IPS DF 19.7 (cell line): ENCODE results near the gene ADCY5.

Experiments used
- DNase-seq: peaks from one replicate; pipeline ENCODE4 v3.0.0-alpha.2; 2013; ENCODE audit warnings: low read depth, low spot score

ADCY5 gene

GRCh38 chr3:123369085-123369484 is 79.8 kb downstream of the ADCY5 start:
- no peak for DNase-seq

- DNase-seq = no peak
These were observed 81.3 kb downstream of the ADCY5 start for GRCh38 chr3:123367467-123368154.

- DNase-seq = no peak
These were observed 83.3 kb downstream of the ADCY5 start for GRCh38 chr3:123365450-123366143.

- no peak for DNase-seq
These were observed 87.8 kb downstream of the ADCY5 start for GRCh38 chr3:123361071-123361470.

GRCh38 chr3:123357275-123357674 is 91.6 kb downstream of the ADCY5 start:
- no peak for DNase-seq

DNA sequence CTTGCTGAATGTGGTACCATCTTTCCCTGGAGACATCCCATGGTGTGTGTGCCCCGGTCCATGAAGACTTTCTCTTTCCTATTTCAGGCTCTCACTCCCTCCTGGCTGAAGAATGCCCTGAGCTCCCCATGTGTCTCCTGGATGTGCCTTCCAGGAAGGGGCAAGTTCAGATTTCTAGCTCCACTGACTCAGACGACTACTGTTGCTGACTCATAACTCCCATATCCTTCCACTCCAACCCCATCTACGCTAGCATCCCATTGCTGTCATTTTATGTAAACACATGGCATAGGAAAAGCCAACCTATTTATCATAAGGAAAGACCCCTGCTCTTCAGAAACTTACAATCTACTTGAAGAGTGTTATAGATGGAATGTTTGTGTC is 95.0 kb downstream of the ADCY5 start:
- no peak for DNase-seq

GRCh38 chr3:123353227-123353849 is 95.6 kb downstream of the ADCY5 start:
- no peak for DNase-seq

DNA sequence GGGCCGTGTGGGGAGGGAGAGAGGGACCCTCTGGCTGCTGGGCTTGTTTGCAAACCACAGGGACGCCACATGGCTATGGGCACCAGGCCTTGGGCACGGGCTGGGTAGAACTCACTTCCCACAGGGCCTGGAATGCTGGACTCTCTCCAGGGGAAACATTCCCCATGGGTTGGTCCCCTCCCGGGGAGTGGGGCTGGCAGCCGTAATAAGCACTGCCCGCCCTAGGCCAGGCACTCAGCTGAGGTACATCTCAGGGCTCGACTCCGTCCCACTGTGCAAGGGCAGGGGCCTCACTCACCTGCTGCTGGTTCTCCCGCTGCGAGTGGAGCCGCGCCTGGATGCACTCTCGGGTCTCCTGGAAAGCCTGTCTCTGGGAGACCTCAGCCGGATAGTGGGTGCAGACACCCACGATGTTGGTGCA is 96.7 kb downstream of the ADCY5 start:
- DNase-seq = no peak

- DNase-seq = no peak
These were observed 97.4 kb downstream of the ADCY5 start for GRCh38 chr3:123351501-123351900.

DNA sequence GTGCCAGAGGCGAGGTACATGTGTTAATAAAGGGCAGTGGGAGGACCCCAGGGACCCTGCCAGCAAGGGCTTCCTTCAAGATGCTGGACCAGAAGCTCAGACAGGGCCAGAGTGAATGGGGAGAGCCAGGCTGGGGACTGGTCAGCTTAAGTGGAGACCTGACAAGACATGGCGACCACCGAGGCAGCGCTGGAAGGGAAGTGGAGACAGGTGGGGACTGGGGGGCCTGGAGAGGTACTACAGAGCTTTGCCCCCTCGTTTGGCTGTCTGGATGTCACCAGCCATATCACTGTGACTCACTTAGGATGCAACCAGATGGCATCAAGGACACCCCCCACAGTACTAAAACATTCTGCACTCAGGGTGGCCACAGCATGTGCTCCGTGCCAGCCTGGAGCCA is 97.9 kb downstream of the ADCY5 start:
- DNase-seq = no peak

- no peak for DNase-seq
These were observed 99.1 kb downstream of the ADCY5 start for GRCh38 chr3:123349566-123350435.

- DNase-seq = no peak
These were observed 99.7 kb downstream of the ADCY5 start for GRCh38 chr3:123349201-123349535.

DNA sequence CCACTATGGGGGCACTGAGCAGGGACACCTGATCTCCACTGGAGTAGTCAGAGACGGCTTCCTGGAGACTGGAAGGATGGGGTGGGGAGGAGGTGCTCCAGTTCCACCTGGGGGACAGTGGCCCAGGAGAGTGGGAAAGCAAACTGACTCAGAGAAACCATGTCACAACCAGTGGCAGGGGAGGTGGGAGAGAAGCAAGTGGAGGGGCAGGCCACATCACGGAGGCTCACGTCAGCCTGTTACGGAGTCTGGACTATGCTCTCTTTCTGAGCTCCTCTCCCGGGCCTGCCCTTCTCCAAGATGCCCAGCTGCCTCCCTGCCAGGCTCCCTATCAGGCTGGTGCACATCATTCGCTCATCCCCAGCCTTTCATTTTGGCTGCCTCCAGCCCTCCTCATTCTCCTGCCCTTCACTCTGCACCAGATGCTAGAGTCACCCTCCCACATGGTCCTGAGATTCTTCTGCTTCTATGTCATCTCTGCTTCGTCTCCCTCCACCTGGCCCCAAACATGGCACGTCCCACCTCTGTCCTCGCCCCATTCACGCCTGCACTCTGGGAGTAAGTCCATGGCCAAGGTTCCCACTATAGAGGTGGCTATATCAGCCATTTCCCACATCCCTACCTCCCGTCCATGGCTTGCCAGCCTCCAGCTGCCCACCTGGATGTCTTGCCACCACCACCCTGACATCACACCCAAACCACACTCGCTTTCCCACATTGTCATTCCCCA is 100.3 kb downstream of the ADCY5 start:
- DNase-seq = no peak

- no peak for DNase-seq
These were observed 101.1 kb downstream of the ADCY5 start for GRCh38 chr3:123347691-123348264.

GRCh38 chr3:123347205-123347604 is 101.7 kb downstream of the ADCY5 start:
- no peak for DNase-seq

DNA sequence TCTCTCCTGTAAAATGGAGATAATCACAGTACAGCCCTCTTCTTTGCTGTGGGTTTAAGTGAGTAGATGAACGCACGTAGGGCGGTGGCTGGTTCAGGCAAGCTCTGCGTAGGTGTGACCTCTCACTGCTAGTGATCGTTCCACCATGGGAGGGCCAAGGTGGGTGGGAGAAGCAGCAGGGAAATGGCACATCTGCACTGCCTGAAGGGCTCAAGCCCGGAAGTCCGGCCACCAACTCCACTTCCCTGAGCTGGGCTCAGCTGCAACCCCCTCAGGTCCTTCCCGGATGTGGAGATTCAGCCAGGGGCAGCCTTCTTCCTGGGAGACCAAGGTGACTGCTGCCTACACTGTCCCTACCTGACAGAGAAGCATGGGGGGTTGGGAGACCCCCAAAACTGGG is 102.9 kb downstream of the ADCY5 start:
- DNase-seq = no peak

- no peak for DNase-seq
These were observed 103.8 kb downstream of the ADCY5 start for GRCh38 chr3:123344907-123345594.

GRCh38 chr3:123344175-123344906 is 104.5 kb downstream of the ADCY5 start:
- DNase-seq = no peak

- DNase-seq = no peak
These were observed 105.4 kb downstream of the ADCY5 start for GRCh38 chr3:123343296-123344174.
